Right lobe of liver (tissue), 6 donors: Measurements from ENCODE around the gene KLHL26. TPM values are rescaled to one million over a fixed set of nuclear protein-coding genes. Genes with fewer than 3 reads are reported as not detected.

ENCODE experiments used
- ATAC-seq, 4 donors: fragments of 200-7000 bp; cut with Tn5 transposase; one replicate each; pipeline ENCODE4 v1.9.1; 2020; ENCODE audit warnings: mild to moderate bottlenecking in 4 of 4, moderate library complexity in 4 of 4
- DNase-seq, 3 donors: peaks; one replicate each; pipeline ENCODE4 v3.0.0-alpha.2; 2020
- H3K27ac ChIP-seq, 3 donors: fragments of 200-600 bp; one replicate each; pipeline ENCODE4 v1.8.0; 2022
- H3K27me3 ChIP-seq, 2 donors: fragments of 200-600 bp; one replicate each; pipeline ENCODE4 v1.8.0; 2022
- H3K36me3 ChIP-seq, 4 donors: fragments of 200-600 bp; sonication (generic) in 1 of 4; one replicate each; pipeline versions ENCODE4 v1.5.1 to v1.8.0; 2017 to 2022; ENCODE audit warnings: control low read depth in 1 of 4
- H3K4me1 ChIP-seq, 4 donors: fragments of 200-600 bp; sonication (generic) in 1 of 4; one replicate each; pipeline versions ENCODE4 v1.5.1 to v1.8.0; 2017 to 2022; ENCODE audit warnings: control low read depth in 1 of 4
- H3K4me3 ChIP-seq, 3 donors: fragments of 200-600 bp; one replicate each; pipeline ENCODE4 v1.8.0; 2022
- H3K9me3 ChIP-seq, 4 donors: fragments of 200-600 bp; sonication (generic) in 1 of 4; one replicate each; pipeline versions ENCODE4 v1.5.1 to v1.8.0; 2017 to 2022; ENCODE audit warnings: control low read depth in 1 of 4
- POLR2A ChIP-seq: fragments of 450-650 bp; IDR thresholded peaks from one replicate; pipeline ENCODE4 v1.6.1; 2017; ENCODE audit warnings: antibody characterized with exemption, mild to moderate bottlenecking
- whole genome bisulfite sequencing: methylation state at CpG from one replicate; pipeline ENCODE4 v1.1.6; 2018; ENCODE audit warnings: low coverage, low lambda C conversion rate; ENCODE audit not compliant: insufficient coverage; ENCODE audit errors: missing lambda C conversion rate; 5-methylcytosine and 5-hydroxymethylcytosine counted together
- intact Hi-C, 2 donors: fragments of 100-400 bp; cut with DNase I; formaldehyde crosslinking; loops; one replicate each; pipeline versions ENCODE4 v1.11.2 to v1.14.1; 2022
- total RNA-seq, 6 experiments: library from RNA; depleted of rRNA in 2 of 6; stranded (reverse); fragments of >200 nt in 2 of 6; fragmentation: NEBNext Ultra II Directional in 3 of 6; extraction: Animal tissue kit (Norgen Biotek cat#: 25700) in 3 of 6; gene quantifications; one replicate each; pipeline versions ENCODE4 v1.1.0 to v1.2.4, GENCODE V29; 2016 to 2023
- TF ChIP-seq, protein P1 (sequence below), 4 donors: fragments of 200-600 bp in 3 of 4; fragments of 450-650 bp in 1 of 4; IDR thresholded peaks; one replicate each; pipeline versions ENCODE4 v1.5.1 to v1.8.0; 2016 to 2022; ENCODE audit warnings: antibody characterized with exemption in 4 of 4, mild to moderate bottlenecking in 2 of 4
- donor health status: DM: no; HTN: yes; CAD: no.
- donor health status: DM: no; HTN: no; CAD: no.
- donor health status: DM: no; HTN: no; CAD: no.
- donor health status: DM: no; HTN: yes; CAD: no.
- donor health status: DM: no; HTN: yes; CAD: no.

KLHL26 gene
- total RNA-seq, 6 experiments from 2014 or later = 3.8 to 5.0 (median 4.7) TPM

DNA sequence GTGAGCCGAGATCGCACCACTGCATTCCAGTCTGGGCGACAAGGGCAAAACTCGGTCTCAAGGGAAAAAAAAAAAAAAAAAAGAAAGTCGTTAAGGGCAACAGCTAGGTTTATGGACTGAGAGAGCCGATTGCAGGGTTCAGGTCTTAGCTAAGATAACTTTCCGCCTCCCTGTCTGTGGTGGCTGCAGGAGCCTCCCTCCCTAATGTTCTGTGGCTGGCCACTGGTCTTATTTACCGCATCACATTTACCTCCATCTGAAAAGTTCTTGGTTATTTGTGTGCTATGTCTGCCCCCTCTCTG is 45.9 kb downstream of the KLHL26 start:
- no peak for TF ChIP-seq POLR2A
- TF ChIP-seq, protein P1, sequence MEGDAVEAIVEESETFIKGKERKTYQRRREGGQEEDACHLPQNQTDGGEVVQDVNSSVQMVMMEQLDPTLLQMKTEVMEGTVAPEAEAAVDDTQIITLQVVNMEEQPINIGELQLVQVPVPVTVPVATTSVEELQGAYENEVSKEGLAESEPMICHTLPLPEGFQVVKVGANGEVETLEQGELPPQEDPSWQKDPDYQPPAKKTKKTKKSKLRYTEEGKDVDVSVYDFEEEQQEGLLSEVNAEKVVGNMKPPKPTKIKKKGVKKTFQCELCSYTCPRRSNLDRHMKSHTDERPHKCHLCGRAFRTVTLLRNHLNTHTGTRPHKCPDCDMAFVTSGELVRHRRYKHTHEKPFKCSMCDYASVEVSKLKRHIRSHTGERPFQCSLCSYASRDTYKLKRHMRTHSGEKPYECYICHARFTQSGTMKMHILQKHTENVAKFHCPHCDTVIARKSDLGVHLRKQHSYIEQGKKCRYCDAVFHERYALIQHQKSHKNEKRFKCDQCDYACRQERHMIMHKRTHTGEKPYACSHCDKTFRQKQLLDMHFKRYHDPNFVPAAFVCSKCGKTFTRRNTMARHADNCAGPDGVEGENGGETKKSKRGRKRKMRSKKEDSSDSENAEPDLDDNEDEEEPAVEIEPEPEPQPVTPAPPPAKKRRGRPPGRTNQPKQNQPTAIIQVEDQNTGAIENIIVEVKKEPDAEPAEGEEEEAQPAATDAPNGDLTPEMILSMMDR (IDR thresholded peaks at IDR 0.05) = no peak

DNA sequence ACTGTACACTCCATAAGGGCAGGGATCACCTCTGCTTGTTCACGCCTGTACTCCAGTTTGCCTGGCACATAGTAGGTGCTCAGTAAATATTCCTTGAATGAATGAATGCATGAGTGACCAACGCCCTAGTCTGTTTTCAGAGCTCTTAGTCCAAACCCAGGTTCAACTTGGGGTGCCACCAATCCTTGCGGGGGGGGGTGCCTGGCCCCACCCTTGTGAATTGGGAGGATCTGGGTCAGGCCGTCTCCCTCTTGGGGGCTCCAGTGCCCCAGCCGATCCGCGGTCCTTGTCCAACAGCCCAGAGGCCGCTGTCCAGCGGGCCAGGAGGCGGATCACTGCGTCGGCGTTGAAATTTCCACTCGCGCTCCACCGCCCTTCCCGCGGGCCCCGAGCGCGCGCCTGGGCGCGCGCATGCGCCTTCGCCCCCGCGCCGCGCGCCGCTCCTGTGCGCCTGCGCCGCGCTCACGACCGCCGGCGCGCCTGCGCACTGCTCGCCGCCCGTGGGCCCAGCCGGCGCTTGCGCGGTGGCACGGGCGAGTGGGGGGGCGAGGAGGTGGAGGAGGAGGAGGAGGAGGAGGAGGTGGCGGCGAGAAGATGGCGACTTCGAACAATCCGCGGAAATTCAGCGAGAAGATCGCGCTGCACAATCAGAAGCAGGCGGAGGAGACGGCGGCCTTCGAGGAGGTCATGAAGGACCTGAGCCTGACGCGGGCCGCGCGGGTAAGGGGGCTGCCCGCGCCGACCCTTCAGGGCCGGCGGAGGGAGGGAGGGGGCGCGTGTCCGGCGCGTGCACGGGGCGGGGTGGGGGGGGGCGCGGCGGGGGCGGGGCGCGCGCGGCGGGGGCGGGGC is 46.5 kb downstream of the KLHL26 start, which contains the start of gene CRTC1:
Gene CRTC1 (plus strand): TSS at position 572 of the 849 bp plus-strand sequence. CDS start 23 bp downstream, at position 595.
- ATAC-seq (peak; percentile 76 to 89 (median 80)), DNase-seq (peak; percentile 91 to 93 (median 91))
- peak; percentile 62 for TF ChIP-seq POLR2A
- TF ChIP-seq, protein P1 (IDR thresholded peaks at IDR 0.05) = no peak
- Histone ChIP-seq H3K4me1 (peaks cover 0 to 24% (median 0%) of the 10 kb centered on the region in 4 donors), H3K4me3 (peak within 1 kb of the TSS; percentile 48 to 63 (median 55)), H3K27me3 (no peaks in the 10 kb centered on the region), H3K9me3 (no peaks in the 10 kb centered on the region), H3K36me3 (no peaks in the 10 kb centered on the region), H3K27ac (peak within 1 kb of the TSS; percentile 65 to 72 (median 67))
- under 1% methylated on average over 36 of the region's 93 CpGs for WGBS
- intact Hi-C loops = no loop called here

More for the DNA sequence above, 45.9 kb downstream of the KLHL26 start:
- Histone ChIP-seq H3K36me3 (no peaks in the 10 kb centered on the region), H3K4me3 (peak overlapping the region; percentile 48 to 63 (median 55)), H3K9me3 (no peaks in the 10 kb centered on the region), H3K27ac (no peak overlapping the region), H3K27me3 (no peaks in the 10 kb centered on the region), H3K4me1 (peaks cover 0 to 30% (median 0%) of the 10 kb centered on the region in 4 donors)
- DNase-seq (no peak), ATAC-seq (no peak)
- WGBS = 43% methylated on average over 6 of the region's 8 CpGs
- intact Hi-C loops = no loop called here

DNA sequence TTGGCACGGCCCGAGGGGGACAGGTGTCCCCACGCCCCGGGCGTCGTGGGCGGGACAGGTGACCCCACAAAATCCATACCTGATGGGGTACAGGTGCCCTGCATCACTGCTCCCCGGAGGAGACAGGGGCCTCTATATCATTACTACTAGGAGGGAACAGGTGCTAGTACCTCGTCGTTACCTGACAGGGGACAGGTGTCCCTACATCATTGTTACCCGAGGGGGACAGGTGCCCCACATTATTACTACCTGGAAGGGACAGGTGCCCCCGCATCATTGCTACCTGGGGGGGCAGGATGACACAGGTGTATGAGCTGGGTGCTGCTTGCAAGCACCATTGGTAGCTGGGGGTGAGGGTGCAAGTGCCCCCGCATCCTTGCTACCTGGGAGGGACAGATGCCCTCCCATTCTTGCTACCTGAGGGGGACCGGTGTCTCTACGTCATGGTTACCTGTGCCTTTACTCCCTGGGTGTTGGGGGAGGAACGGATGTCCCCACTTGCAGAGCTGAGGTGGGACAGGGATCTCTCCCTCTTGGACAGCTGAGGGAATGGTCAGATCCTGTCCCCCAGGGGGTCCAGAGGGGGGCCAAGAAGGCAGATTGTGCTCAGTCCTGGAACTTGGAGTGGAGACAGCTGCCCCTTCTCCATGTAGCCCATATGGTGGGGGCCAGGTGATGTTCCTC is 47.3 kb downstream of the KLHL26 start:
- no peak overlapping the region for H3K27ac ChIP-seq
- DNase-seq = no peak

DNA sequence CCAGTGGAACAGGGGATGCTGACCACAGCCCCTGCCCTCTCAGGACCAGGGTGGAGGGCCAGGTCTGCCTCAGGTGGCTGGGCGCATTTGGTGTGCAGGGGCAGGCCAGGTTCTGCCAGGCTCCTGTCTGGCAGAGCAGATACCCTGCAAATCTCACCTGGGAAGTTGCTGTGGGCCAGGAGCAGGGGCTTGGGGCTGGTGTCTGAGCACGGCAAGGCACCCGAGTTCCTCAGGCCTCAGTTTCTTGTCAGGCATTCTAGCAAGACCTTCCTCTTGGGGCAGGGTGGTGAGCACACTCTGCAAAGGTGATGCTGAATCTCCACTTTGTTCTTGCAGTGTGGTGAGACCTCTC is 47.8 kb downstream of the KLHL26 start:
- Histone ChIP-seq H3K4me3 (no peak overlapping the region), H3K27me3 (no peaks in the 10 kb centered on the region), H3K4me1 (peaks cover 0 to 24% (median 0%) of the 10 kb centered on the region in 4 donors), H3K27ac (no peak overlapping the region), H3K36me3 (no peaks in the 10 kb centered on the region), H3K9me3 (no peaks in the 10 kb centered on the region)
- intact Hi-C loops = no loop called here
- ATAC-seq (no peak), DNase-seq (no peak)
- WGBS = no CpG with 5 or more reads among the region's 3 CpGs
- TF ChIP-seq, protein P1 (IDR thresholded peaks at IDR 0.05) = no peak
- no peak for TF ChIP-seq POLR2A

More for the DNA sequence above, 47.3 kb downstream of the KLHL26 start:
- no peaks in the 10 kb centered on the region for H3K36me3 ChIP-seq
- no peak for ATAC-seq
- TF ChIP-seq, protein P1 (IDR thresholded peaks at IDR 0.05) = no peak
- no peak for TF ChIP-seq POLR2A
- H3K27me3 ChIP-seq = no peaks in the 10 kb centered on the region
- peaks cover 0 to 24% (median 0%) of the 10 kb centered on the region in 4 donors for H3K4me1 ChIP-seq
- intact Hi-C loops = no loop called here
- H3K4me3 ChIP-seq = peak overlapping the region; percentile 35 to 63 (median 55)
- WGBS = 0% methylated on average over 5 of the region's 16 CpGs
- H3K9me3 ChIP-seq = no peaks in the 10 kb centered on the region
